Activated CD4-positive, alpha-beta T cell treated with anti-CD3 and anti-CD28 coated beads for 24 hours (primary cell): ENCODE results near the gene SLC25A25.
"Not testable (repeated sequence)": the region's sequence is repeated elsewhere in the genome, so short reads cannot be mapped to it uniquely, and the experiment has no call there.

Experiments used
- DNase-seq, 2 donors: peaks; one replicate each; pipeline ENCODE4 v3.0.0-alpha.2; 2020; ENCODE audit warnings: low read depth in 2 of 2

Gene SLC25A25

GRCh38 chr9:128124873-128125579 lies 57.0 kb downstream of the SLC25A25 start:
- peak in 1 of 2 donors; percentile 31 for DNase-seq

- DNase-seq, result no peak
Observed at GRCh38 chr9:128125580-128126354, 57.7 kb downstream of the SLC25A25 start.

GRCh38 chr9:128127568-128127989 lies 59.5 kb downstream of the SLC25A25 start, which contains the start of gene PTGES2:
Gene PTGES2 (minus strand): TSS chr9:128127729. CDS start chr9:128127717, 12 bp downstream.
- peak; percentile 57 to 69 for DNase-seq

- peak; percentile 72 to 76 for DNase-seq
Observed at GRCh38 chr9:128127990-128128835, 60.2 kb downstream of the SLC25A25 start.

GRCh38 chr9:128128836-128129590 lies 61.0 kb downstream of the SLC25A25 start:
- no peak for DNase-seq

GRCh38 chr9:128129976-128130590 lies 62.1 kb downstream of the SLC25A25 start:
- peak in 1 of 2 donors; percentile 48 for DNase-seq

- DNase-seq, result not testable (repeated sequence)
Observed at GRCh38 chr9:128130651-128131050, 62.6 kb downstream of the SLC25A25 start.

- not testable (repeated sequence) for DNase-seq
Observed at GRCh38 chr9:128131346-128131745, 63.3 kb downstream of the SLC25A25 start.

GRCh38 chr9:128132139-128132538 lies 64.1 kb downstream of the SLC25A25 start:
- not testable (repeated sequence) for DNase-seq

GRCh38 chr9:128135561-128135960 lies 67.5 kb downstream of the SLC25A25 start:
- DNase-seq, result not testable (repeated sequence)

- DNase-seq, result no peak
Observed at GRCh38 chr9:128136816-128137793, 69.1 kb downstream of the SLC25A25 start.

GRCh38 chr9:128138001-128138400 lies 70.0 kb downstream of the SLC25A25 start:
- DNase-seq, result no peak

GRCh38 chr9:128139621-128140020 lies 71.6 kb downstream of the SLC25A25 start:
- no peak for DNase-seq

GRCh38 chr9:128141604-128142003 lies 73.6 kb downstream of the SLC25A25 start:
- DNase-seq, result no peak

GRCh38 chr9:128142061-128142460 lies 74.0 kb downstream of the SLC25A25 start:
- no peak for DNase-seq

GRCh38 chr9:128142596-128142995 lies 74.6 kb downstream of the SLC25A25 start:
- DNase-seq, result no peak

GRCh38 chr9:128143525-128144238 lies 75.7 kb downstream of the SLC25A25 start:
- DNase-seq, result no peak

GRCh38 chr9:128144239-128145181 lies 76.5 kb downstream of the SLC25A25 start:
- DNase-seq, result no peak
